Measurements from ENCODE around the gene SAMD4A. TPM values are rescaled to one million over a fixed set of nuclear protein-coding genes. Genes with fewer than 3 reads are reported as not detected.

Gene SAMD4A
- total RNA-seq, 1 donor from 2014 or later = 14.4 TPM

DNA sequence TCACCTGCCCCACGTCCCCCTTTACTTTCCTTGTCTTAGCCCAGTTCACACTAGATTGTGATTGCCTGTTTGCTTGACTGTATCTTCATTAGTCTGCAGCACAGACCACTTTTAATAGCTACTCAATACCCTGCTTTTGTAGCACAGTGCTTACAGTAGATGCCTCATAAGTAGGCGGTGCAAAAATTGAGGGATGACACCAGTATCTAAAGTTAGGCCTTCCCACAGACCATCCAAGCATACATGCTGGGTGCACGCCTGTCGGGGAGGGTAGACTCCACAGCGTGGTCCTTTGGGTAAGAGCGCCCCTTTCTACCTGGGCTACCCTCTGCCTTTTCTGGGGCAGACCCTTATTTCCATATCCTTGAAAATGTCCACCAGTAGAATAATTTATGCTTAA, 194.9 kb downstream of the SAMD4A start:
- peaks cover 35% of the 10 kb centered on the region for H3K36me3 Mint-ChIP-seq
- H3K9me3 Mint-ChIP-seq = no peaks in the 10 kb centered on the region
- H3K4me3 Mint-ChIP-seq = no peak overlapping the region
- no peak overlapping the region for H3K27ac Mint-ChIP-seq
- H3K4me1 Mint-ChIP-seq (ENCODE audit: unreplicated experiment) = peaks cover 6% of the 10 kb centered on the region
- no peaks in the 10 kb centered on the region for H3K27me3 Mint-ChIP-seq
- TF ChIP-seq CTCF (conservative IDR thresholded peaks at IDR 0.05) = no peak
- no peak for DNase-seq (ENCODE audit: extremely low spot score, unreplicated experiment)

GRCh38 chr14:54762296-54762695, 195.4 kb downstream of the SAMD4A start:
- H3K9me3 Mint-ChIP-seq = no peaks in the 10 kb centered on the region
- H3K4me1 Mint-ChIP-seq (ENCODE audit: unreplicated experiment) = peaks cover 6% of the 10 kb centered on the region
- peaks cover 35% of the 10 kb centered on the region for H3K36me3 Mint-ChIP-seq
- TF ChIP-seq CTCF (conservative IDR thresholded peaks at IDR 0.05) = no peak
- no peak overlapping the region for H3K27ac Mint-ChIP-seq
- H3K27me3 Mint-ChIP-seq = no peaks in the 10 kb centered on the region
- no peak for DNase-seq (ENCODE audit: extremely low spot score, unreplicated experiment)
- no peak overlapping the region for H3K4me3 Mint-ChIP-seq

GRCh38 chr14:54763761-54764160, 196.8 kb downstream of the SAMD4A start:
- H3K4me3 Mint-ChIP-seq = no peak overlapping the region
- no peaks in the 10 kb centered on the region for H3K27me3 Mint-ChIP-seq
- peak overlapping the region; percentile 13 for H3K27ac Mint-ChIP-seq
- H3K9me3 Mint-ChIP-seq = no peaks in the 10 kb centered on the region
- peaks cover 35% of the 10 kb centered on the region for H3K36me3 Mint-ChIP-seq
- DNase-seq (ENCODE audit: extremely low spot score, unreplicated experiment) = no peak
- H3K4me1 Mint-ChIP-seq (ENCODE audit: unreplicated experiment) = peaks cover 6% of the 10 kb centered on the region
- TF ChIP-seq CTCF (conservative IDR thresholded peaks at IDR 0.05) = no peak

- no peaks in the 10 kb centered on the region for H3K4me1 Mint-ChIP-seq (ENCODE audit: unreplicated experiment)
- no peaks in the 10 kb centered on the region for H3K27me3 Mint-ChIP-seq
- no peak for TF ChIP-seq CTCF (conservative IDR thresholded peaks at IDR 0.05)
- H3K9me3 Mint-ChIP-seq = no peaks in the 10 kb centered on the region
- DNase-seq (ENCODE audit: extremely low spot score, unreplicated experiment) = no peak
- no peak overlapping the region for H3K27ac Mint-ChIP-seq
- no peak overlapping the region for H3K4me3 Mint-ChIP-seq
- H3K36me3 Mint-ChIP-seq = peaks cover 24% of the 10 kb centered on the region
Measured at GRCh38 chr14:54766276-54767138, 199.6 kb downstream of the SAMD4A start.

GRCh38 chr14:54767139-54767431, 200.2 kb downstream of the SAMD4A start:
- H3K9me3 Mint-ChIP-seq = no peaks in the 10 kb centered on the region
- H3K4me1 Mint-ChIP-seq (ENCODE audit: unreplicated experiment) = no peaks in the 10 kb centered on the region
- peaks cover 19% of the 10 kb centered on the region for H3K36me3 Mint-ChIP-seq
- no peak overlapping the region for H3K27ac Mint-ChIP-seq
- no peak overlapping the region for H3K4me3 Mint-ChIP-seq
- no peak for TF ChIP-seq CTCF (conservative IDR thresholded peaks at IDR 0.05)
- H3K27me3 Mint-ChIP-seq = no peaks in the 10 kb centered on the region
- no peak for DNase-seq (ENCODE audit: extremely low spot score, unreplicated experiment)
